Common myeloid progenitor, CD34-positive (primary cell): Measurements from ENCODE around the gene HDAC4. TPM values are rescaled to one million over a fixed set of nuclear protein-coding genes. Genes with fewer than 3 reads are reported as not detected.
"Not testable (repeated sequence)": the region's sequence is repeated elsewhere in the genome, so short reads cannot be mapped to it uniquely, and the experiment has no call there.

Source experiments
- CTCF ChIA-PET: fragments of 350-600 bp; sonication (Branson Sonifier 250); formaldehyde crosslinking; loops from one replicate; lab custom pipeline; 2021; ENCODE audit warnings: antibody characterized with exemption; lab: Charles Lee
- POLR2A ChIA-PET: fragments of 350-600 bp; sonication (Branson Sonifier 250); formaldehyde crosslinking; loops from one replicate; lab custom pipeline; 2021; ENCODE audit warnings: antibody characterized with exemption; lab: Charles Lee
- DNase-seq, 3 donors: peaks; one replicate each; pipeline versions ENCODE4 v3.0.0 to v3.0.0-alpha.2; 2013
- H3K27ac ChIP-seq, 2 experiments: 1 replicate in 1 of 2; 2 replicates in 1 of 2; pipeline ENCODE4 v1.7.0; 2013; ENCODE audit warnings: inconsistent platforms in 2 of 2, low read length in 2 of 2, mild to moderate bottlenecking in 2 of 2, low read depth in 1 of 2, moderate library complexity in 1 of 2; ENCODE audit not compliant: severe bottlenecking in 2 of 2, insufficient read depth in 1 of 2, poor library complexity in 1 of 2
- H3K27me3 ChIP-seq, 5 experiments: replicated peaks in 2 of 5; 1 replicate in 3 of 5; 2 replicates in 2 of 5; pipeline versions ENCODE4 v1.6.1 to v1.7.0; 2013; ENCODE audit warnings: low read length in 4 of 5, mild to moderate bottlenecking in 2 of 5, moderate library complexity in 2 of 5, inconsistent platforms in 1 of 5; ENCODE audit not compliant: insufficient read depth in 5 of 5, control insufficient read depth in 4 of 5
- H3K36me3 ChIP-seq, 4 experiments: 1 replicate in 2 of 4; 2 replicates in 2 of 4; pipeline versions ENCODE4 v1.6.1 to v1.7.0; 2013; ENCODE audit warnings: low read length in 3 of 4, control low read depth in 1 of 4, mild to moderate bottlenecking in 1 of 4; ENCODE audit not compliant: control insufficient read depth in 4 of 4, insufficient read depth in 4 of 4
- H3K4me1 ChIP-seq, 4 experiments: 1 replicate in 3 of 4; 2 replicates in 1 of 4; pipeline versions ENCODE4 v1.6.1 to v1.7.1; 2013; ENCODE audit warnings: low read length in 3 of 4, mild to moderate bottlenecking in 3 of 4, control low read depth in 1 of 4, inconsistent platforms in 1 of 4, moderate library complexity in 1 of 4; ENCODE audit not compliant: control insufficient read depth in 4 of 4, insufficient read depth in 4 of 4; ENCODE audit errors: control extremely low read depth in 1 of 4
- H3K4me3 ChIP-seq, 7 experiments: 1 replicate in 4 of 7; 2 replicates in 3 of 7; pipeline versions ENCODE4 v1.5.1 to v1.7.0; 2013; ENCODE audit warnings: mild to moderate bottlenecking in 7 of 7, low read length in 6 of 7, moderate library complexity in 6 of 7, inconsistent platforms in 2 of 7, low read depth in 2 of 7, control low read depth in 1 of 7; ENCODE audit not compliant: insufficient read depth in 4 of 7, control insufficient read depth in 1 of 7; ENCODE audit errors: extremely low read depth in 1 of 7
- H3K9me3 ChIP-seq, 5 experiments: 1 replicate in 4 of 5; 2 replicates in 1 of 5; pipeline versions ENCODE4 v1.6.1 to v1.7.1; 2013; ENCODE audit warnings: low read length in 4 of 5, mild to moderate bottlenecking in 2 of 5, inconsistent platforms in 1 of 5, low read depth in 1 of 5, moderate library complexity in 1 of 5; ENCODE audit not compliant: control insufficient read depth in 4 of 5, insufficient read depth in 2 of 5; ENCODE audit errors: control extremely low read depth in 1 of 5
- WGBS: methylation state at CpG from one replicate; pipeline ENCODE4 v1.1.5; 2013; ENCODE audit not compliant: insufficient coverage; 5-methylcytosine and 5-hydroxymethylcytosine counted together
- polyA plus RNA-seq: library from polyadenylated mRNA; unstranded; fragments of 120-200 nt; gene quantifications from one replicate; pipeline ENCODE4 v1.2.1, GENCODE V29; 2013

The HDAC4 gene
- 4.0 TPM for polyA plus RNA-seq

DNA sequence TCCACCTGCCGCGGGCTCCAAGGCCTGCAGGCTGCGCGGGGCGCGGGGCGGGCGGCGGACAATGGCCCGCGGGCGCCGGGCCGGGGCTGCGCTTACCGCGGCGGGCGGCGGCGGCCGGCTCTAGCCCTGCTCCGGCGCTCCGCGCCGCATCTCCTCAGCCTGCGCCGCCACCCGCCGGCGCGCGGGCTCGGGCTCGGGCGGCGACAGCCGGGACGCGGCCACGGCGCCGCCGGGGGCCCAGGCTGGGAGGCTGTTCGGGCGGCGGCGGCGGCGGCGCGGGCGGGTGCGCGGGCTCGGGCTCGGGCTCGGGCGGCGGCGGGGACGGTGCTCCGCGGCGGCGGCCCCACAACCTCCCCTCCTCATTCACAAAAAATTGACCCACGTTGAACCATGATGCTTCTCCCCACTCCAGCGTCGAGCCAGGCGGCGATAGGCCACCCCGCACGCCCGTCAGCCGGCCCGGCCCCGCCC, at the start of gene HDAC4:
TSS of gene HDAC4 (minus strand) at position 425 of the 471 bp plus-strand sequence. CDS start 48,321 bp downstream, outside the sequence.
- no peaks in the 10 kb centered on the region for H3K9me3 ChIP-seq
- DNase-seq, result no peak
- POLR2A ChIA-PET, result interaction anchor here (1.1 kb wide), 1 partner anchor 876 kb away, joined by 4 read pairs; no protein-coding TSS in a partner anchor
- WGBS, result 0% methylated on average over 76 of the region's 78 CpGs
- no peaks in the 10 kb centered on the region for H3K27me3 ChIP-seq
- peak within 1 kb of the TSS; percentile 96 to 98 for H3K27ac ChIP-seq
- H3K4me3 ChIP-seq, result peak within 1 kb of the TSS; percentile 74 to 94 (median 85)
- CTCF ChIA-PET, result interaction anchor here (0.7 kb wide), 1 partner anchor 350 kb away, joined by 3 read pairs; no protein-coding TSS in a partner anchor
- no peaks in the 10 kb centered on the region for H3K36me3 ChIP-seq
- peaks cover 10 to 24% (median 20%) of the 10 kb centered on the region in 4 experiments for H3K4me1 ChIP-seq

DNA sequence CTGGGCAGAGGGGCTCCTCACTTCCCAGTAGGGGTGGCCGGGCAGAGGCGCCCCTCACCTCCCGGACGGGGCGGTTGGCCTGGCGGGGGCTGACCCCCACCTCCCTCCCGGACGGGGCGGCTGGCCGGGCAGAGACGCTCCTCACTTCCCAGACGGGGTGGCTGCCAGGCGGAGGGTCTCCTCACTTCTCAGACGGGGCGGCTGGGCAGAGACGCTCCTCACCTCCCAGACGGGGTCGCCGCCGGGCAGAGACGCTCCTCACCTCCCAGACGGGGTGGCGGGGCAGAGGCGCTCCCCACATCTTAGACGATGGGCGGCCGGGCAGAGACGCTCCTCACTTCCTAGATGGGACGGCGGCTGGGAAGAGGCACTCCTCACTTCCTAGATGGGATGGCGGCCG, 48.6 kb upstream of the HDAC4 start:
- H3K4me3 ChIP-seq, H3K36me3 ChIP-seq, H3K27ac ChIP-seq, CTCF ChIA-PET, POLR2A ChIA-PET, H3K27me3 ChIP-seq, H3K4me1 ChIP-seq, DNase-seq: not testable (repeated sequence)
- peaks cover 0 to 21% (median 5%) of the 10 kb centered on the region in 5 experiments for H3K9me3 ChIP-seq
- 86% methylated on average over 10 of the region's 32 CpGs for WGBS

DNA sequence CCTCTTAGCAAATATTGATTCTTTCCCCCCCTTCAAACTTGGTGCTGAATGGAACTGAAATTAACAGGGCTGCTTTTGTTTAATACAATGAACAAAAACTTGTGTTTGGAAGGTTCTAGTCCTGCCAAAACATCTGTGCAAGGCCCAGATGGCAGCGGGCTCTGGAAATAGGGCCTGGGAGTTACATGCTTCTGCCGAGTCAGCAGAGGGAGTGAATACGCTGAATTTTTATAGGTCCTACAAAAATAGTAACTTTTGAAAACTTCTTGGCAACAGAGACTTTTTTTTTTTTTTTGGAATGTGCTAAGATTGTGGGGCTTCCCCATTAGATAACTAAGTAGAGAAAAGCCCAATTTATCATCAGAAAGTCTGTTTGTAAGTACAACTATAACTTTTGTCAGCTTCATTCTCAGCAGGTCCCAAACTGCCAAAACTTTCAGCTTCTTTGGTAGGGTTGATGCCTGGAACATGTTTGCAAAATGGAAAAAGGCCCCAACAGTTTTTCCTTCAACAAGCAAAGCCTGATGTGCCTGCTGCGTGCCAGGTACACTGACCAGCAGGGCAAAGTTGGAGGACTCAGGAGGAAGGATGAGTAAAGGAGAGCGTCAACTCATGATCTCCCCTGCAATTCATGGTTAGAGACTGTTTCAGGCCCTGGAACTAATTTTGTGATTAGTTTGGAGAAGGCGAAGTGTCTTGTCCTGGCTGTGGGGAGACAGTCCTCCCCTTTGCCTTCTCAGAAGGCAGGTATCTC, 45.1 kb upstream of the HDAC4 start:
- DNase-seq, result no peak
- Histone ChIP-seq H3K36me3 (no peaks in the 10 kb centered on the region), H3K4me1 (peaks cover 0 to 11% (median 8%) of the 10 kb centered on the region in 4 experiments), H3K9me3 (peaks cover 0 to 9% (median 2%) of the 10 kb centered on the region in 5 experiments), H3K27me3 (peaks cover 0 to 11% (median 9%) of the 10 kb centered on the region in 5 experiments), H3K4me3 (no peak overlapping the region), H3K27ac (no peak overlapping the region)
- ChIA-PET POLR2A (no interaction called here), CTCF (no interaction called here)
- WGBS, result 79% methylated on average over 5 of the region's 6 CpGs

- H3K36me3 ChIP-seq, result no peaks in the 10 kb centered on the region
- 98% methylated on average over 13 of the region's 20 CpGs for WGBS
- peaks cover 0 to 8% (median 1%) of the 10 kb centered on the region in 5 experiments for H3K9me3 ChIP-seq
- H3K27ac ChIP-seq, result no peak overlapping the region
- ChIA-PET POLR2A (no interaction called here), CTCF (no interaction called here)
- H3K4me1 ChIP-seq, result peaks cover 0 to 20% (median 15%) of the 10 kb centered on the region in 4 experiments
- peaks cover 0 to 22% (median 13%) of the 10 kb centered on the region in 5 experiments for H3K27me3 ChIP-seq
- DNase-seq, result no peak
- H3K4me3 ChIP-seq, result no peak overlapping the region
Measured at GRCh38 chr2:239444626-239445577, 44.1 kb upstream of the HDAC4 start.

GRCh38 chr2:239443666-239444567, 43.1 kb upstream of the HDAC4 start:
- ChIA-PET POLR2A (interaction anchor here (0.6 kb wide), 1 partner anchor 19 kb away, joined by 3 read pairs; no protein-coding TSS in a partner anchor), CTCF (no interaction called here)
- Histone ChIP-seq H3K27me3 (peaks cover 0 to 27% (median 18%) of the 10 kb centered on the region in 5 experiments), H3K36me3 (no peaks in the 10 kb centered on the region), H3K27ac (no peak overlapping the region), H3K4me1 (peaks cover 0 to 21% (median 16%) of the 10 kb centered on the region in 4 experiments), H3K9me3 (peaks cover 0 to 8% (median 1%) of the 10 kb centered on the region in 5 experiments), H3K4me3 (no peak overlapping the region)
- DNase-seq, result no peak
- WGBS, result 89% methylated on average over 11 of the region's 14 CpGs

DNA sequence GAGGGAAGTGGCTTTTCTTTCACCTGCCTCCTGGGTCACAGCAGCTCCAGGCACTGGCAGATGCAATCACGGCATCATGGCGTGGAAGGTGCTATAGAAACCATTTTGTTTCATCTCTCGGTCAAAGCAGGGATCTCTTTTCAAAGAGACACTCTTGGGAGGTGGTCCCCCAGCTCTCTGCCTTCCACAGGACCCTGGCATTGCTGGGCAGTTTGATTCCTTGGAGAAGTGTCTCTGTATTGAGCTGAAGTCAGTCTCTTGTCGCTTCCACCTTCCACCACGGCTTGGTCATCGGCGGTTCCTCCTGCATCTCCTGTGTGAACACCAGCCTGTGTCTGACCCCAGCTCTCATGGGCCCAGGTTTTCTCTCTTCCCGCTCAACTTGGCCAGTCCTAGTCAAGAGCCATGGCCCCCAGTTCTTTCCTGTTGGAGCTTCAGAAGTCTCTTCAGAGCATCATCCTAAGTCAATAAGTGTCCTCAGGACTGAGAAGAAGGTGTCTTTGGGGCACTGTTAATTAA, 42.3 kb upstream of the HDAC4 start:
- peaks cover 0 to 27% (median 18%) of the 10 kb centered on the region in 5 experiments for H3K27me3 ChIP-seq
- CTCF ChIA-PET, result interaction anchor here (1.0 kb wide), 1 partner anchor 176 kb away, joined by 3 read pairs; no protein-coding TSS in a partner anchor
- DNase-seq, result no peak
- H3K9me3 ChIP-seq, result peaks cover 0 to 6% (median 1%) of the 10 kb centered on the region in 5 experiments
- POLR2A ChIA-PET, result interaction anchor here (0.5 to 0.6 kb wide), 2 partner anchors 20 to 24 kb away, joined by 3 to 6 read pairs; no protein-coding TSS in a partner anchor
- H3K4me3 ChIP-seq, result no peak overlapping the region
- H3K36me3 ChIP-seq, result no peaks in the 10 kb centered on the region
- no peak overlapping the region for H3K27ac ChIP-seq
- H3K4me1 ChIP-seq, result peaks cover 0 to 21% (median 16%) of the 10 kb centered on the region in 4 experiments
- WGBS, result over 99% methylated on average over 8 of the region's 8 CpGs
